Activated T-cell treated with anti-CD3 and anti-CD28 coated beads for 24 hours (primary cell): Measurements from ENCODE around the gene THEMIS.
"Not testable (repeated sequence)": the region's sequence is repeated elsewhere in the genome, so short reads cannot be mapped to it uniquely, and the experiment has no call there.

Experiments
- DNase-seq: peaks from one replicate; pipeline ENCODE4 v3.0.0-alpha.2; 2020; ENCODE audit warnings: low read depth

THEMIS gene

DNA sequence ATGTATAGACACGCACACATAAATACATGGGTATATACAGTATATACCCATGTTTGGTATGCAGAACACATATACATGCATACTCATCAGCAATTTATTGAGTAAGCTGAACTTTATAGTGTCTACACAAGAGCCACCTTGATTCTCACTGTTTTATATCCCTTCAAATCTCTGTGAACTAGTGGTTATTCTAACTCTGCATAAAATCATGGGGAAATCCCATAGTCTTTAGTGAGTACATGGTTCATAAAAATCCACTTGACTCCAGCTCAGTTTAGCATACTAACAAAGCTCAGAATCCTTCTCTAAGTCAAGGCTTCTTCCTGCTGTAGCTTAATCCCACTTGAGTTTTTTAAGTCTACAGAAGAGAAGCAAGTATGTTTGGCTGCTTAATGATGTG lies 104.1 kb downstream of the THEMIS start:
- DNase-seq, result no peak

DNA sequence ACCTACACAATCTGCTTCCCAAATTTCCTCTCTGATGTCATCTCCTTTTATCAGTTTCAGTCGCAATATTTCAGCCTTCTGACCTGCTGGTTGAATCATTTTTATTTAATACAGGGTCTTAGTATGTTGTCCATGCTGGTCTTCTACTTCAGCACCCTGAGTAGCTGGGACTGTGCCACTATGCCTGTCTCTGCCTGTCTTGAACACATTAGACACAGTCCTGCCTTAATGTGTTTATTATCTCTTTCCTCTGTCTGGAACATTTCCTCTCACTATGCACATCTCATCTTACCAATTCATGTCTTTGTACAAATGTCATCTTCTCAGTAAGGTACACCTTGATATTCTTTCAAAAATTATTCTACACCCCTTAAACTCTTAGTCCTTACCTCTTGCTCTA lies 106.5 kb downstream of the THEMIS start:
- DNase-seq, result no peak

DNA sequence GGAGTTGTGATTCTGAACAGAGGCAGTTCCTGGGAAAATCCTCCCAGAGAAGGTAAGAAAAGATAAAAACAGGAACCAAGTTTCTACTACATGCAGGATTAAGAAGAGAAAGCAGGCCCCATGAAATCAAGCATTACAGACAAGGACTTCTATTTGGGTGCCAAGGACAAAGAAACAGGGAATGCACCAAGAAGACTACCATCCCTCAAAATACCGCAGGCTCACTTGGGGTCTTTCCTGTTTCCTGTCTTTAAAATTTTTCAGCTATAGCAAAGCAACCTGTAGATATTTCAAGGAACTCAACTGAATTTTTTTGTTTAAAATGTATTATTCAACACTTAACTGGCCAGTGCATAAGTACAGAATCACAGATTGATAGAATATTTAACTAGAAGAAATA lies 107.5 kb downstream of the THEMIS start:
- no peak for DNase-seq

DNA sequence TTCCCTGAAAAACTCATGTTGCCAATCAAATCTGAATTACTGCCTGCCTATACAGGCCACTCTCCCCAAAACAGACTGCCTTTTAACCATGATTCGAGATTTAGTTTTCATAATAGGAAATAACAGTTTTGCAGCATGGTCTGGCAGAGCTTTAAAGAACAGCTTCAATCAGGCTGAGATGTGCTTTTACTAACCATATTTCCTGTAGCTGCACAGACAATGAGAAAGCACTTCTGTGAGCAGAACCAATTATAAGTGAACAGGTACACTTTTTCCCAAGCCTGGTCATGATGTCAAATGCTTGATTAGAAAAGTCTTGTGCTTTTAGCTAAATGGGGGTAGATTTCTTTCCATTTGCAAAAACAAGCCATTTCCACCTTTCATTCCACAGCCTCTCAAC lies 108.2 kb downstream of the THEMIS start:
- DNase-seq, result no peak

DNA sequence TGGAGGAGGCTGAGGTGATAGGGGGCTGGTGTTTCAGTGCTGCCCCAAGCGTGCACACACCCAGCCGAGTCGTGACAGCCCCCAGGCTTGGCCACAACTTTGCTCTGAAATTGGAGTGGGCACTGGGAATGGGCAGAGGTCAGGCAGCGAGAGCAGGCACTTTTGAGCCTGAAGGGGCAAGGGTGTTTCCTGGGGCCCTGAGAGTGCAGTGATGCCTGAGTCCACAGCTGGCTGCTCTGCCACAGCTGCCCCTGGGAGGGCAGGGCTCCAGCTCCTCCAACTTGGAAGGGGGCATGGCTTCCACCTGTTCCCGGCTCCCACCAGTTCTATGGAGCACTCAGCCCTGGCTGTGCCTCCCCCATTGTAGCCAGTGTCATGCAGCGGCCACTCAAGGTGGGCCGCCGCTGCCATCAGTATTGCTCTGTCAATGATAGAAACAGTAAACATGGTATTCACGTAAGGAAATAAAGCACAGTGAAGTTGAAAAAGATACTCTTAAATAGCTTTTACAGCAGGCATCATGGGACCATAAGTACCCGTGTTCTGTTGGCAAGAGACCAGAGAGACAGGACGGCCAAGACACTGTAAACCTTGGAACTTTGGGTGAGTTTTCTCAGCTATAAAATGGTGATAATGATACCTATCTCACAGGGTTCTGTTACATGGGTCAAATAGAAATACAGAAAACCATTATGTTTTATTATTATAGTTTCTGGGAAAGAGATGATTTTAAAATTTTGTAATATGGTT lies 108.9 kb downstream of the THEMIS start:
- no peak for DNase-seq

DNA sequence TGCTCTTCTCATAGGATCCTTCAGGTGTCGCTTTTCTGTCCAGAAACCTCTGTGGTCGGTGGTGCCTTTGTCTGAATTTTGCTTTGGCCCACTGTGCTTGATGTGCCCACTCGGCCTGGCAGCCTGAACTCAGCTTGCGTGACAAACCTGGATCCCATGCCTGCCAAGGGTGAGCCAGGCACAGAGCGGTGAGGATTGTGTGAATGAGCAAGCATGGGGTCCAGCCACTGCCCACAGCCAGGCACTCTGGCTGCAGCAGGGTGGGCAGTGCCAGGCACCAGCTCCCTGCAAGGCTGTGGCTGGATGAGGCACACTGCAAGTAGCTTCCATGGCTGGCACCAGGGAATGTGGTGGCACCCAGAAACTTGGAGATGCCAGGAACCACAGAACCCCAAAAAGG lies 110.3 kb downstream of the THEMIS start:
- DNase-seq, result no peak

DNA sequence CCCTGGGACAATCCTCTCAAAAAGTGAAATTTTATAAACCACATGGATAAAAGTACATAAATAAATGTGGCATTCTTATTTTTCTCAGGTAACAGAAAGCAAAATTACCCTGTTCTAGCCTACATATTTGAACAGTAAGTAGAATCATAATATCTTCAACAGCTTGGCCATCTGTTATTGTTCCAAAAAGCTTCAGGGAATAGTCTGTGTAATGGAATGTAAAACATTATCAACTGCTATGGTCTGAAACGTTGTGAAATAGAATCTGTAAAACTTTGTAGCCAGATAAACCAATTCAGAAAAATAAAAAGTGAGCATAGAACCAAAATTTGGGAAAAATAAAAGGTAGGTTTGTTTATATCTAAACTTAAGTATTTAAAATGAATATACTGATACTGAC lies 114.7 kb downstream of the THEMIS start:
- DNase-seq, result no peak

DNA sequence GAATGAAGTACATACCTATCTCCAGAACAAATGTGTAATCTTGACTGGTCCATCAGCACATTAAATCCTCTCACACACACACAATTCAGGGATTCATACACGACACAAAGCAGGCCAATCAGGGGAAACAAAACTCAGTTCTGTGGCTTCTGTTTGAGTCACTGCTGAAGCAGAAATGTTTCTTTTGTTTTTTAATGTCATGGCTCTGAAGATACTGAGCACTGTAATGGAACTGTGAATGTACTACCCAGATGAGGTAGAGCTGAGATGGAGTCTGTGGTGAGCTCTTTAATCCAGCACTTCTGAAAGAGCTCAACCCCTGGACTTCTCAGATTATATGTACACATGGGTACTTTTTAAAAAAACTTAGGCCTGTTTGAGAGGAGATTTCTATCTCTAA lies 116.4 kb downstream of the THEMIS start:
- DNase-seq, result no peak

DNA sequence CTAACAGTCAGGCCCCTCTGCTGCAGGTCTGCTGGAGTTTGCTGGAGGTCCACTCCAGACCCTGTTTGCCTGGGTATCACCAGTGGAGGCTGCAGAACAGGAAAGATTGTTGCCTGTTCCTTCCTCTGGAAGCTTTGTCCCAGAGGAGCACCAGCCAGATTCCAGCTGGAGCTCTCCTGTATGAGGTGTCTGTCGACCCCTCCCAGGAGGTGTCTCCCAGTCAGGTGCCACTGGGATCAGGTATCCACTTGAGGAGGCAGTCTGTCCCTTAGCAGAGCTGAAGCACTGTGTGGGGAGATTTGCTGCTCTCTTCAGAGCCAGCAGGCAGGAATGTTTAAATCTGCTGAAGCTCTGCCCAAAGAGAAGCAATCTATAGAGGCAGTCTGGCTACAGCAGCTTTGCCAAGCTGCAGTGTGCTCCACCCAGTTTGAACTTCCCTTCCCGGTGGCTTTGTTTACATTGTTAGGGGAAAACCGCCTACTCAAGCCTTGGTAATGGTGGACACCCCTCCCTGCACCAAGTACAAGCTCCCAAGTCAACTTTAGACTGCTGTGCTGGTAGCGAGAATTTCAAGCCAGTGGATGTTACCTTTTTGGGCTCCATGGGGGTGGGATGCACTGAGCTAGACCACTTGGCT lies 119.1 kb downstream of the THEMIS start:
- not testable (repeated sequence) for DNase-seq

DNA sequence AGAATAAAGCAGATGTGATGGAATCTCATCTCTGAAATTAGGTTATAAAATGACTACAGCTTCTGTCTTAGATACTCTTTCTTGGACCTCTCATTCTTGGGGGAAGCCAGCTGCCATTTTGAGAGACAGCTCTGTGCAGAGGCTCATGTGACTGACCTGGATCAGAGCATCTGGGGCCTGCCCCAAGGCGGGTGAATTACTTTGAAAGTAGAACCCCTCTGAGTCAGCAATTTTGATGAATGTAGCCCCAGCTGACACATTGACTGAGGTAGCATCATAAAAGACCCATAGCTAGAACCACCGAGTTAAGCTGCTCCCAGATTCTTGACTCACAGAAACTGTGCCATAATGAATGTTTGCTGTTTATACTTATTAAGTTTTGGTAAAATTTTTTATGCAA lies 124.5 kb downstream of the THEMIS start:
- no peak for DNase-seq

DNA sequence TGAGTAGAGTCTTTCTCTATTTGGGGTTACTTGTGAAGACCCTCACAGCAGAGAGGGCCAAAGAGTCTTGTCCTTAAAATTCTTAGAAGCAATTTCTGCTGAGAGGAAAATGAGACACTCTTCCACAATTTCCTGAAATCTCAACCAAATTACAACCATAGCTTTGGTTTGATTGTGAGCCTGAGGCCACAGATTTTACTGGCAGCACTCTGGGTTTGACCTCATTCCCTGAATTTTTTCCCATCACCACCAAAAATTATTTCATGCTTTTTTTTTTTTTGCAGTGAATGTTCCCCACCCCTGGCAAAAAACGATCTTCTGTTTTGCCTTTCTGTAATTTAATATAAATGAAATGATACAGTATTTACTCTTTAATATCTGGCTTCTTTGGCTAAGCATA lies 125.5 kb downstream of the THEMIS start:
- DNase-seq, result no peak

DNA sequence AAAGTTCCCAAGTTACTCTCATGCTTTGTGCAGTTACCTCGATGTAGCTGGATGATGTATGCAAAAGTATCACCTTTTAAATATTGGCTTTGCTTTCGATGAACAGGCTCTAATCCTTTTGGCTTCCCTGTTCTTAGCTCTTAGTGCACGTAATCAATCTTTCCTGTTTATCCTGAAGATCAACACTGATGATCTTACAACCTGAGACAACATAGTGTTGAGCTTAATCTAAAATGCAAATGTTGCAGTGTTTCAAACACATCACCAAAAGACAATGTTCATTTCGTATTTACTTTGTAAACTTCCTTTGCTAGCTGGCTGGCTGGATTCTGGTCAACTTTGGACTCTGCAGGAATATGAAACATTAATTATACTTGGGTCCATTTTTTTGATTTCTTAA lies 132.1 kb downstream of the THEMIS start:
- no peak for DNase-seq

DNA sequence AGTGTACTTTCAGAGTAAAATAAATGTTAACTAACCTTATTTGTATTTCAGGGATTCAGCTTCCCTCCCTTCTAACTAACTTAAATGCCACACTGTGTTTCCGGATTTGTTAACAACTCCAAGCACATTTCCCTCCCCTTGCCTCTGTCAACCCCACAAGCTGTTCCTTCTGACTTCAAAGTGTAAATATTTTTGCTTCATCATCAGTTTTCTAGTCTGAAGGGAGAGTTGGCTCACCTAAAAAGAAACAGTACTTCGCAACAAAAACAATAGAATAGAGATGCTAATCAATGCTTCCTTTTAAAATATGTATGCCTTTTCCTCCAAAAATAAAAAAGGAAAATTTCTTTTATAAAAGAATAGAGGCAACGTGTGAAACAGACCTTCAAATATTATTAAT lies 132.6 kb downstream of the THEMIS start:
- no peak for DNase-seq

DNA sequence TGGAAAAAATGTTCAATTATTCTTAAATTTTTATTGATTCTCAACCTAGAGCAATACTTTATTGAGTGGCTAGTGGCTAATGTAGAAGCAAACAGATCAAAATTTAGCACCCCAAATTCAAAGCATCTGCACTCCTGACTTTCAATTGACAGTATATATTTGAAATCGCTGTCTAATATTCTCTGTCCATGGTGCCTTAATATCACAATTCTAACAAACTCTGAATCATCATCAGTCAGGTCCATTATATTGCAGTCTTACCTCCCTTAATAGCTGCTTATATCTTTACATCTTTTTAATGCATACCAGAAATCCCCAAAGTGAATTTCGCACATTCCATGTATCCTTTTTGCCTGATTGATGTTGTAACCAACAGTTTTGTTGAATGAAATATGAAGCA lies 134.9 kb downstream of the THEMIS start:
- DNase-seq, result no peak

DNA sequence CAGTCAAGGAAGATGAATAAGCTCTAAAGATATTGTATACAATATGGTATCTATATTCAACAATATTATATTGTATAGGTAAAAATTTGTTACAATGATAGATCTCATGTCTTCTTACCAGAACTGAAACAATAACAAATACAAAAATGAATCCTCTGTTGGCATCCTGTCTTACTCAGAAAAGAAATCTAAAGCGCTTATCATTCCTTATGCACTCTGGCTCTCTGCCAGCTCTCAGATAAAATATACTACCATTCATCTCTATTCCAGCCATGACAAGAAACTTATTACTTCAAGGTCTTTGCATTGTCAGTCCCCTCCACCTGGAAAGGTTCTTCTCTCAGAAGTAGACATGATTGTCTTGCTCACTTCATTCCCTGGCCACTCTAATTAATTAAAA lies 138.6 kb downstream of the THEMIS start:
- no peak for DNase-seq

DNA sequence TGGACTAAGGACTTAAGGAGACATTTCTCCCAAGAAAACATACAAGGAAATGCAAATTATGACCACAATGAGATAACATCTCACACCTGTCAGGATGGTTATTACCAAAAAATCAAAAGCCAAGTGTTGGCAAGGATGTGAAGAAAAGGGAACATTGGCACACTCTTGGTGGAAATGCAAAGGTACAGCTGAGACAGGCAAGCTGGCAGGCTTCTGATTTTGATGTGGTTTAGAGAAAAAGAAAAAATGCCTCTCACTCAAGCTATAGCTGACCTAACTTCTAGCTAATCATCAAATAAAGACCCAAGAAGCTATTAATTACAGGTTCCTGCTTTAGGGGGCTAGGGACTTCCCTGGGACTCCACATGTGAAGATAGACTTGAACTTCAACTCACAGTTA lies 139.8 kb downstream of the THEMIS start:
- no peak for DNase-seq

DNA sequence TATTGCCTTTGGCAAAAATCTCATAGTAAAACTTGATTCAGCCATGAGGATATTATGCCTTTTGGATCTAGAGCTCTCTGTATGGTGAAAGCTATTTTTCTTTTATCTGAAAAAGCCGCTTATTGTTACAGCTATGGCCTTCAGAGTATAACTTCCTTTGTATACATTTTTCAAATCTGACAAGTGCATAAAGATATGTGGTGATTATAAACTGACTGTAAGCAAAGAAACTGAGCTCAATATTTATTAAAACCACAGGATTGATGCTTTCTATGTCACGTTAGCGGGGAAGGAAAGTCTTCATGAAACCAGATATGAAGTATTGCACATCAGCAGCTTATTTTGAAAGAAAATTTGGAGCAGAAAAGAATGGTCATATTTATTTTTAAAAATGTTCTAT lies 151.8 kb downstream of the THEMIS start:
- DNase-seq, result no peak

DNA sequence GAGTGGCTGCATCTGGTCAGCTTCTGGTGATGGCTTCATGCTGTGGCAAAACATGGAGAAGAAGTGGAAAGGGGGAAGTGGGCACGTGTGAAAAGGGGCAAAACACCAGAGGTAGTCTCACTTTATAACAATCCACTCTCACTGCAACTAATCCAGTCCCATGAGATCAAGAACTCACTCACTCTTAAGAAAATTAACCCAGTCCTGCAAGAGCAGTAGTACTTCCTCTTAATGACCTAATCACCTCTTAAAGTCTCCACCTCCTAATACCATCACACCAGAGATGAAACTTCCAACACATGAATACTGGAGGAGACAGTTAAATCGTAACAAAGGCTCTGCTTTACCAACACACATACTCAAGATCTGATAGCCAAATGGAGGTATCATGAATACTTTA lies 152.6 kb downstream of the THEMIS start:
- DNase-seq, result no peak

DNA sequence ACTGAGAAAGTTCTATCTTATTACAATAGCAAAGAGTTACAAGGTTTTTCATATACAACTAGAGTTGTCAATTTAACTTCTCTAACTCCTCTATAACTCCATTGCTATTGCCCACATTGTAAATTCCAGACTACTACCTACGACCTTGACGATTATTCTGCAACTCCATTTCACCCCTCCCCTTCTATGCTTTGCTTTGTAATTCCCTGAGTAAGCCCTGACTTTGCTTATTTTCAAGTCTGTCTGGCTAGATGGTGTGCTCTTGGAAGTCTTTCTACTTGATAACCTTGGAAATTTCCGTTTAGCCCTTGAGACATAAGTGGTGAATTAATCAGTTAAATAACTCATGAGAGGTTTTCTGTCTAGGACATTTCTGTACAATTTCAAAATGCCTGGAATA lies 162.4 kb downstream of the THEMIS start:
- no peak for DNase-seq

DNA sequence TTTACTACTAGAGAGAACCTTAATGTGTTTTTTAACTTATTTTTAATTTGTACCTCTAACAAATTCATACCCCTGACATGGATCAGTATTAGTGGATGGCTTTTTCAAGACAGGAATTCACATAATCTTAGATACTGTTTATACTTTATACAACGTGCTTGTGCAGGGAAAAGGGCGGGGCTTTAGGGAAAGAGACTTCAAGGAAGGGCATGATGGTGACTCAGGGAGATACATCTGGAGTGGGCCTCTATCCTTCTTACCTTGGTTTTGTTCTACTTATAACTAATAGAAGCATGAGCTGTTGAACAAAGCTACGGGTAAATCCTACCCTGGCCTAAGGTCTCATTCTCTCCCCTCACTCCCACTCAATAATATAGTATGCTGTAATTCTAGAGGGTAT lies 163.1 kb downstream of the THEMIS start:
- DNase-seq, result no peak

DNA sequence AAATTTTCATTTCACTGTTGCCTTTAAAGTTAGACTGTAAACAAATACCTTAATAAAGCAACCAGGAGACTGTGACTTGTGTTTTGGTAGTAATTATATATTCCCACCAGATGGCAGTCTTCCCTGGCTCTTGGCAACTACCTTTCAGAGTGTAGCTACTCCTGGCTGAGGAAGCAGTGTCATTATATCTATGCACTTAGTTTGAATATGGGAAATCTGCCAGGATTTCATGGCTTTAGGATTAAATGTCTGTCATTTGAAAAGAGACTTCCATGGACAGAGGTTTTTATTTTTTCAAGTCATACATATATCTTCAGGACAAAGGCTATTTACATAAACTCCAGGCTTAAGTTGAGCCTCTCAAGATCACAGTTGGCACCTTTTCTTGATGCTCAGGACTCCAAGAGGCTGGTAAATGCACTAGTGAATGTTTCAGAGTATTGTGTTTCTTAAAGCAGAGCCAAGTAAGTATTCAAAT lies 163.8 kb downstream of the THEMIS start:
- DNase-seq, result peak; percentile 14

DNA sequence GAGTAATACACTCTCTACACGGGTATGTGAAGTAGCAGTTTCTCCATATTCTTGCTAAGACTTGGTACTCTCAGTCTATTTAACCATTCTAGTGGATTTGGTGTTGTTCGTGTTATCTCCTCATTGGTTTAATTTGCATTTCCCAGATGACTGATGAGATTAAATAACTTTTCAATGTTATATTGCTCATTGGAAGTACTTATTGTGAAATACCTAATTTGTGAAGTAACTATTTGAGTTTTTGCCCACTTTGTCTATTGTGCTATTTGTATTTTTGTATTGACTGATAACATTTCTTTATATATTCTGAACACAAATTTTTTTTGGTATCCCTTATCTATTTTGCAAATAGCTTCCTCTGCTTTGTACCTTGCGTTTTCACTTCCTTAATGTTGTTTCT lies 167.9 kb downstream of the THEMIS start:
- DNase-seq, result no peak

DNA sequence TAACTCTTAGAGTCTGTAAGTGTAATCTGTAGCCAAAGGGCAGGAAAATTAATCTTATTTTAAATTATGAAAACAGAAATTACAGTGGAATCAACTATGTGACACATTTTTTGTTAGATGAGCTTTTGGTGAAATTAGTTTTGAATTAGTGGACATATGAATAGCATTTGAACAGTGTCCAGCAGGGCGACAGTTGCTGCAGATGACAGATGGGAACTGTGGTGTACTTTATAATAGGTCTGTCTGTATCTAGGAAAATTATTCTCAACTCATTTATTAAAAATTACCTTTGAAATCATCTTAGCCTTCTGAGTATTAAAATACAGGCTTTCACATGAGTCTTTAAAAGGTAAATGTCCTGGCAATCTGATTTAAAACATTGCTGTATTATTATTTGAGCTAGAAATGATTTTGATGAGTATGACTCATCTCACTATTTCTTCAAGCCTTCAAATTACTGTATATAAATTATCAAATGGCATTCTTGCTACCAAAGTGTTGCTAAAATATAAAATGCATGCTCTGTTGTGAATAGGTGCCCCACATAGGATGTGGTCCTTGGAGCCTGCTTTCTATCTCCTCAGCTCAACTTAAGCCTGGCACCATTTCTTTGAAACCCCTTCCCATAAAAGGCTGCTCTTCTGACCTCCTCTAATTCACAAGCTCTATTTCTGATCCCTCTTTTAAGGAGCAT lies 173.5 kb downstream of the THEMIS start:
- no peak for DNase-seq
